ENCODE results near the gene TAS2R20.

TAS2R20 gene

DNA sequence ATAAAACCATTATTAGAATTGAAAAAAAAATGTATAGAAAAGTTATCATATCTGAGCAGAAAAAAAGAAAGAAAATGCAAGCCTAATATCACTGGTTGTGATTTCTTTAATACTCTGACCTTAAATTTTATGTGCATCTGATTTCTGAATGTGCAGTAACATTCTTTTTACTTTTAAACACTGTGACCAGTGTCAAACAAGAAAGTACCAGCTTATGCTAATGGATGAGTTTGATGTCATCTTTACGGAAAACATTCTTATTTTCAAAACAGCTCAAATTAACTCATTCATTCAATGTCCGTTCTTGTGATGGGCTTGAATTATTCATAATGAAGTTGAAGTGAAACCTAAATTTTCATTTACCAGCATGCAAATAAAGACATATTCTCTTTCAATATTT, 11.3 kb downstream of the TAS2R20 start, which contains the start of gene TAS2R50:
TAS2R50 (minus strand) TSS at position 101 of the 400 bp plus-strand sequence; CDS start at position 49, 52 bp downstream.
- Mint-ChIP-seq H3K4me3 (no peak within 1 kb of the TSS), H3K27ac (no peak within 1 kb of the TSS), H3K9me3 (peaks cover 16% of the 10 kb centered on the region), H3K36me3 (ENCODE audit: low read depth) (peaks cover 26% of the 10 kb centered on the region), H3K4me1 (ENCODE audit: low read depth) (peaks cover 18% of the 10 kb centered on the region), H3K27me3 (ENCODE audit: low read depth) (peaks cover 43% of the 10 kb centered on the region)

DNA sequence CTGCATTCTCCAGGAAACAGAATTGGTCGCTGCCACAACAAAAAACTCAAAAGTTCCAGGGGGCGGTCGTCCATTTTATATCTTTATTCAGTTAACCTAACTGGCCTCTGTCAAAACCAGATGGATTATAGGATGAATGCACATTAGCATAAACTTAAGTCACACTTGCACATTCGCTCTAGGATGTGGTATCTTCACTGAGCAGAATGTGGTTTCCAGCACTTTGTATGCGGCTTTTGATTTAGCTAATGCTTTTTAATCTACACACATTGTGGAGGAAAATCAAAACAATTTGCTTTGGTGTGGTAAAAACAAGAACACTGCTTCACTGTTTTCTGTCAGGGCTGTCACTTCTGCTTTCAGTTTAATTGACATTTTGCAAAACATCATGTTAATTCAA, 15.9 kb downstream of the TAS2R20 start:
- Mint-ChIP-seq H3K4me3 (no peak overlapping the region), H3K9me3 (no peaks in the 10 kb centered on the region)

DNA sequence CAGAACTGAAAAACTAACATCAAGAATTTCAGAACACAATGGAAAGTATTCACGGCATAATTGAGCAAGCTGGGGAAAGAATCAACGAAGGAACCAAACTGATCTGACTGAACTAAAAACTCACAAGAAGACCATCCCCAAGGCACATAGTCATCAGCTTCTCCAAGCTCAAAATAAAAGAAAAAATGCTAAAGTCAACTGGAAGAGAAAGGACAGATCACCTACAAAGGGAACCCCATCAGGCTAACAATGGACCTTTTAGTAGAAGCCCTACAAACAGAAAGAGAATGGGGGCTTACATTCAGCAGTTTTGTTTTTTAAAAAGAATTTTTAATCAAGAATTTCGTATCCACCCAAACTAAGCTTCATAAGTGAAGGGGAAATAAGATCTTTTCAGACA, 23.1 kb downstream of the TAS2R20 start:
- peaks cover 11% of the 10 kb centered on the region for H3K36me3 Mint-ChIP-seq (ENCODE audit: low read depth)
- no peaks in the 10 kb centered on the region for H3K4me1 Mint-ChIP-seq (ENCODE audit: low read depth)
- H3K27ac Mint-ChIP-seq = no peak overlapping the region
- H3K9me3 Mint-ChIP-seq = no peaks in the 10 kb centered on the region
- peaks cover 57% of the 10 kb centered on the region for H3K27me3 Mint-ChIP-seq (ENCODE audit: low read depth)
- no peak overlapping the region for H3K4me3 Mint-ChIP-seq

More for the DNA sequence above, 15.9 kb downstream of the TAS2R20 start:
- H3K27me3 Mint-ChIP-seq (ENCODE audit: low read depth) = peaks cover 70% of the 10 kb centered on the region
- H3K36me3 Mint-ChIP-seq (ENCODE audit: low read depth) = peaks cover 15% of the 10 kb centered on the region
- H3K27ac Mint-ChIP-seq = peak overlapping the region; percentile 22
- peaks cover 21% of the 10 kb centered on the region for H3K4me1 Mint-ChIP-seq (ENCODE audit: low read depth)

DNA sequence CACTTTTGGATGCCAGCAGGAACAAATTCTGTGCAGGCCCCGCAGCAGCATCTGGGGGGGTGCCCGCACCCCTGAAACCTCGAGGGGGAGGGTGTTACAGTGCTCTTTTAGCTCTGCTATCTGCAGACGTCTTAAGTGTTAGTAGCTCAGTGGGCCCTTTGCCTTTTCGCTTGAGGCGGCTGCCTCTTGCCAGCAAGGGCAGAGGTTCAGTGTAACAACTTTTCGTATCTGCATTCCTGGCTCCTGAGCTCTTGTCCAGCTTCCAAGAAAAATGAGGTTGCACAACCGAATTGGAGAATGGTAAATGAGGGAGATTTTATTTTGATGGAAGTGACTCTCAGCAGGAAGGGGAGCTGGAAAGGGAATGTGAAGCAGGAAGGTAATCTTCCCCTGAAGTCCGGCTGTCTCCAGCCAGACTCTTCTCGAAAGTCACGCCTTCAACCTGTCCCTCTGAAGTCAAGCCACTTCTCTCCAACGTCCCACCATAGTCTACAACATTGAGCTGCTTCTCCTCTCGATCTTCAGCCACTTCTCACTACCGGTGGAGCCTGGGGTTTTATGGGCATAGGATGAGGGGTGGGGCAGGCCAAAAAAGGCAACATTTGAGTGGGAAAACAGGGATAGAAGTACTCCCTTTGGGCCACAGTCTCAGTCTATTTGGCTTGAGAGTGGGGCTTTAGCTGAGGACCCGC, 29.2 kb downstream of the TAS2R20 start:
- Mint-ChIP-seq H3K9me3 (no peaks in the 10 kb centered on the region), H3K27ac (no peak overlapping the region), H3K27me3 (ENCODE audit: low read depth) (no peaks in the 10 kb centered on the region), H3K4me1 (ENCODE audit: low read depth) (no peaks in the 10 kb centered on the region), H3K4me3 (no peak overlapping the region), H3K36me3 (ENCODE audit: low read depth) (peaks cover 7% of the 10 kb centered on the region)

DNA sequence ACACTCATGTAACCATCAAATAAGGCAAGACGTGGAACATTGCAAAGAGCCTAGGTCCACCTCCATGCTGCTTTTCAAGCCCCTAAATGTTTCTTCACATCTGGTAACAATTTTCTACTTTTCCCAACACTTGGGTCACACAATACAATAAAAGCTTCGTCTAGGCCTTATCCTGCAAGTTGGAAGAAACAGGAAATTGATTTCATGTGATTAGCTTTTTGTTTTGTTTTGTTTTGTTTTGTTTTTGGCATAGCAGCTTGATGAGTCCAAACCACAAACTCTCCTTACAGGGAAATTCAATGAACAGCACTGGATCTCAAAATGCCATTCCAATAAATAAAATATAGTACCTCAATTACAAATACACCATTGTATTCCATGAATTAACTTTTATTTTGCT, 30.7 kb downstream of the TAS2R20 start:
- H3K9me3 Mint-ChIP-seq = no peaks in the 10 kb centered on the region
- no peaks in the 10 kb centered on the region for H3K27me3 Mint-ChIP-seq (ENCODE audit: low read depth)
- peaks cover 2% of the 10 kb centered on the region for H3K36me3 Mint-ChIP-seq (ENCODE audit: low read depth)
- no peak overlapping the region for H3K4me3 Mint-ChIP-seq
- no peaks in the 10 kb centered on the region for H3K4me1 Mint-ChIP-seq (ENCODE audit: low read depth)
- no peak overlapping the region for H3K27ac Mint-ChIP-seq

DNA sequence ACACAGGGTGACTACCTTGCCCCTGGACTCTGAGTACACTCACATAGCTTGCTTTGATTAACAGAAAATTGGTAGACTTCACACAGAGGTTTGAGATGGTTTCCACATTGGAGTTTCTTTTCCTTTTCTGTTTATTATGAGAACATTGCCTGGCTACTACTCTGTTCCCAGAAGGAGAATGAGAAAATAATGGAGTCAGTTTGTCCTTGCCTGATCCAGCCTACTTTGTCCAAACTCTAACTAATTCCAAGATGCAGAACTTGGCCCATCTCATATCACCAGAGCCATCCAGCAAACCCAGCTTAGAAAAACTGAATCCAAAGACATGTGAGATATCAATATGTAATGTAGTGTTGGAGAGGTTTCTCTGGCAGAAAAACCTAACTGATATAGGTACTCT, 31.8 kb downstream of the TAS2R20 start:
- no peaks in the 10 kb centered on the region for H3K27me3 Mint-ChIP-seq (ENCODE audit: low read depth)
- H3K4me1 Mint-ChIP-seq (ENCODE audit: low read depth) = no peaks in the 10 kb centered on the region
- H3K9me3 Mint-ChIP-seq = no peaks in the 10 kb centered on the region
- no peak overlapping the region for H3K4me3 Mint-ChIP-seq
- no peak overlapping the region for H3K27ac Mint-ChIP-seq
- peaks cover 2% of the 10 kb centered on the region for H3K36me3 Mint-ChIP-seq (ENCODE audit: low read depth)

DNA sequence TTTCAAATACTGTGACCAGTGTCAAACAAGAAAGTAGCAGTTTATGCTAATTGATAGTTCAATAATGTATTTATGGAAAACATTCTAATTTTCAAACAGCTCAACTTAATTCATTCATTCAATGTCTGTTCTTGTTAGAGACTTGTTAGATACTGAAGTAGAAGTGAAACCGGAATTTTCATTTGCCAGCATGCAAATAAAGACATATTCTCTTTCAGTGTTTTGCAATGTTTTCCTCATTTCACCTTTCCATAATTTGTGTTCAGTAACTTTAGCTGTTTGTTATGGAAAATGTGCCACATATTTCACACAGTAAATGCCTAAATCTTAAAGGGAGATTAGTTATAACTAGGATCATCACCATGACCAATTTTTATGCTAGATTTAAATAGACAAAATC, 32.6 kb downstream of the TAS2R20 start:
- H3K4me1 Mint-ChIP-seq (ENCODE audit: low read depth) = peaks cover 4% of the 10 kb centered on the region
- peaks cover 2% of the 10 kb centered on the region for H3K36me3 Mint-ChIP-seq (ENCODE audit: low read depth)
- H3K27me3 Mint-ChIP-seq (ENCODE audit: low read depth) = no peaks in the 10 kb centered on the region
- H3K9me3 Mint-ChIP-seq = no peaks in the 10 kb centered on the region
- H3K4me3 Mint-ChIP-seq = no peak overlapping the region
- no peak overlapping the region for H3K27ac Mint-ChIP-seq

DNA sequence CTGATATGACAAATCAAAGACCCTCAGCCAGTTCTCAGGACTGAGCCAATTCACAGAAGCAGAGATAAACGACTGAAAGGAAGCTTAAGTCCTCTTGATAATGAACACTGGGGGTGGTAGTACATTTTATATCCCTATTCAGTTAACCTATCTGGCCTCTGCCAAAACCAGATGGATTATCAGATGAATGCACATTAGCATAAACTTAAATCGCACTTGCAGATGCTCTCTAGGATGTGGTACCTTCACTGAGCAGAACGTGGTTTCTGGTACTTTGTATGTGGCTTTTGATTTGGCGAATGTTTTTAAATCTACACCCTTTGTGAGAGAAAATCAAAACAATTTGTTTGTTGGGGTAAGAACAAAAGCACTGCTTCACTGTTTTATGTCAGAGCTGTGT, 37.9 kb downstream of the TAS2R20 start:
- H3K27me3 Mint-ChIP-seq (ENCODE audit: low read depth) = peaks cover 7% of the 10 kb centered on the region
- peaks cover 9% of the 10 kb centered on the region for H3K9me3 Mint-ChIP-seq
- peaks cover 10% of the 10 kb centered on the region for H3K36me3 Mint-ChIP-seq (ENCODE audit: low read depth)
- no peak overlapping the region for H3K27ac Mint-ChIP-seq
- H3K4me3 Mint-ChIP-seq = no peak overlapping the region
- peaks cover 17% of the 10 kb centered on the region for H3K4me1 Mint-ChIP-seq (ENCODE audit: low read depth)

DNA sequence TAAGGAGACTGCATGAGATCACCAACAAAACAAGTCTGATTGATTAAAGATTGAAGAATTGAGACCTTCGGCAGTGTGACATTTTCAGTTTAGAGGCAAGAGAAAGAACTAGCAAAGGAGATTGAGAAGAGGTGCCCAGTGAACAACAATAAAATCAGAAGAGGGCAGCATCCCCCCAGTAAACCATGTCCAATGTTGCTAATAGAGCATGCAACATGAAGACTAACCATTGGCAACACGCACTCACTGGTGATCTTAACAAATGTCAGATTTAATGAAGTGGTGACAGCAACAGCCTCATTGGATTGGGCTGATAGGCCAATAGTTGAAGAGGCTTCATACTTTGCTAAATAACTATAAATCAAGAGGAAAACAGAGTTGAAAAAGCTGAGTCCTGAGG, 38.3 kb downstream of the TAS2R20 start:
- no peak overlapping the region for H3K27ac Mint-ChIP-seq
- peaks cover 13% of the 10 kb centered on the region for H3K9me3 Mint-ChIP-seq
- peaks cover 7% of the 10 kb centered on the region for H3K27me3 Mint-ChIP-seq (ENCODE audit: low read depth)
- peaks cover 17% of the 10 kb centered on the region for H3K4me1 Mint-ChIP-seq (ENCODE audit: low read depth)
- no peak overlapping the region for H3K4me3 Mint-ChIP-seq
- H3K36me3 Mint-ChIP-seq (ENCODE audit: low read depth) = peaks cover 13% of the 10 kb centered on the region

DNA sequence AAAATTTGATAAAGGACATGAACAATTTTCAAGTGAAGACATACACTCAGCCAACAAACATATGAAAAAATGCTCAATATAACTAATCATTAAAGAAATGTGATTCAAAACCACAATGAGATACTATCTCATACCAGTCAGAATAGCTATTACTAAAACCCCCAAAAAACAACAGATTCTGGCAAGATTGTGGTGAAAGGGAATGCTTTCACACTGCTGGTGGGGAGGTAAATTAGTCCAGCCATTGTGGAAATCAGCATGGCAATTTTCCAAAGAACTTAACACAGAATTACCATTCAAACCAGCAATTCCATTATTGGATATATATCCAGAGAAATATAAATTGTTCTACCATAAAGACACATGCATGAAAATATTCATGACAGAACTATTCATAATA, 40.4 kb downstream of the TAS2R20 start:
- Mint-ChIP-seq H3K27me3 (ENCODE audit: low read depth) (peaks cover 7% of the 10 kb centered on the region), H3K36me3 (ENCODE audit: low read depth) (peaks cover 16% of the 10 kb centered on the region), H3K4me1 (ENCODE audit: low read depth) (peaks cover 20% of the 10 kb centered on the region), H3K9me3 (peaks cover 21% of the 10 kb centered on the region), H3K27ac (no peak overlapping the region), H3K4me3 (no peak overlapping the region)

DNA sequence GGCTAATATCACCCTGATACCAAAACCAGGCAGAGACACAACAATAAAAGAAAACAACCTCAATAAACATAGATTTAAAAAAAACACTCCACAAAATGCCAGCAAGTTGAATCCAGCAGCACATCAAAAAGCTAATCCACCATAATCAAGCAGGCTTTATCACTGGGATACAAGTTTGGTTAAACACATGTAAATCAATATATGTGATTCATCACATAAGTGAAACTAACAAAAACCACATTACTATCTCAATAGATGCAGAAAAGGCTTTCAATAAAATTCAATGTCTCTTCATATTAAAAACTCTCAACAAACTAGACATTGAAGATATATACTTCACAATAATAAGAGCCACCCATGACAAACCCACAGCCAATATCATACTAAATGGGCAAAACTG, 42.0 kb downstream of the TAS2R20 start:
- peaks cover 20% of the 10 kb centered on the region for H3K4me1 Mint-ChIP-seq (ENCODE audit: low read depth)
- no peak overlapping the region for H3K27ac Mint-ChIP-seq

DNA sequence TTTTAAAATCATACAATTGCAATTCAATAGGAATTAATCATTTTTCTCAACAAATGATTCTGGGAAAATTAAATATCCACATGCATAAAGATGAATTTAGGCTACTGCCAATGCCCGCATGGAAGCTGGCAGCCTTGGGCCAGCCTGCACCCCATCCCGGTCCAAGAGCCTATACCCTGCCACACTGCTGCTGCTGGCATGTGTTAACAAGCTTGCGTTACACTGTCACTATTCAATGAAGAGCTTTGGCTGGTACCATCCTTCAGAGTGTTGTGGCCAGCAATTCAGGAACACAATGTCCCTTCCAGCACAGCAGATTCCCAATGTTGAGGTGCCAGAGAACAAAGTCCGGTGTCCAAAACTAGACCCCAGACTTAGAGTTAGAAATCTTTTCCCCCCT, 45.5 kb downstream of the TAS2R20 start:
- peaks cover 7% of the 10 kb centered on the region for H3K27me3 Mint-ChIP-seq (ENCODE audit: low read depth)
- peaks cover 42% of the 10 kb centered on the region for H3K9me3 Mint-ChIP-seq
- peaks cover 21% of the 10 kb centered on the region for H3K36me3 Mint-ChIP-seq (ENCODE audit: low read depth)
- no peak overlapping the region for H3K4me3 Mint-ChIP-seq
- peaks cover 8% of the 10 kb centered on the region for H3K4me1 Mint-ChIP-seq (ENCODE audit: low read depth)
- H3K27ac Mint-ChIP-seq = no peak overlapping the region

More for the DNA sequence above, 42.0 kb downstream of the TAS2R20 start:
- Mint-ChIP-seq H3K4me3 (no peak overlapping the region), H3K27me3 (ENCODE audit: low read depth) (peaks cover 7% of the 10 kb centered on the region), H3K36me3 (ENCODE audit: low read depth) (peaks cover 17% of the 10 kb centered on the region), H3K9me3 (peaks cover 22% of the 10 kb centered on the region)
